HG02884 (cell line): Measurements from ENCODE around the gene GLRA1.
"Not testable (repeated sequence)": the region's sequence is repeated elsewhere in the genome, so short reads cannot be mapped to it uniquely, and the experiment has no call there.

Experiments
- ATAC-seq: cut with Tn5 transposase; IDR thresholded peaks from one replicate; pipeline ENCODE4 v1.9.1; 2021; ENCODE audit warnings: mild to moderate bottlenecking, moderate library complexity; ENCODE audit not compliant: unreplicated experiment

Gene GLRA1

GRCh38 chr5:151886546-151887275, 37.9 kb downstream of the GLRA1 start:
- no peak for ATAC-seq

- ATAC-seq, result no peak
These were observed 39.3 kb downstream of the GLRA1 start for GRCh38 chr5:151885138-151885908.

- no peak for ATAC-seq
These were observed 42.9 kb downstream of the GLRA1 start for GRCh38 chr5:151881621-151882225.

GRCh38 chr5:151880324-151880723, 44.3 kb downstream of the GLRA1 start:
- no peak for ATAC-seq

GRCh38 chr5:151873701-151874100, 51.0 kb downstream of the GLRA1 start:
- ATAC-seq, result no peak

GRCh38 chr5:151872701-151873100, 52.0 kb downstream of the GLRA1 start:
- ATAC-seq, result no peak

GRCh38 chr5:151870820-151871219, 53.8 kb downstream of the GLRA1 start:
- no peak for ATAC-seq

- ATAC-seq, result no peak
These were observed 54.4 kb downstream of the GLRA1 start for GRCh38 chr5:151870271-151870670.

- no peak for ATAC-seq
These were observed 54.8 kb downstream of the GLRA1 start for GRCh38 chr5:151869843-151870242.

GRCh38 chr5:151868451-151868850, 56.2 kb downstream of the GLRA1 start:
- ATAC-seq, result no peak

GRCh38 chr5:151864061-151864748, 60.4 kb downstream of the GLRA1 start:
- ATAC-seq, result no peak

GRCh38 chr5:151863566-151863965, 61.1 kb downstream of the GLRA1 start:
- ATAC-seq, result no peak

GRCh38 chr5:151862811-151863472, 61.7 kb downstream of the GLRA1 start:
- peak; percentile 77 for ATAC-seq

GRCh38 chr5:151860867-151861266, 63.8 kb downstream of the GLRA1 start:
- ATAC-seq, result not testable (repeated sequence)

- ATAC-seq, result no peak
These were observed 67.8 kb downstream of the GLRA1 start for GRCh38 chr5:151856861-151857260.

- no peak for ATAC-seq
These were observed 69.0 kb downstream of the GLRA1 start for GRCh38 chr5:151855701-151856100.

- no peak for ATAC-seq
These were observed 76.8 kb downstream of the GLRA1 start for GRCh38 chr5:151847871-151848270.

- no peak for ATAC-seq
These were observed 77.9 kb downstream of the GLRA1 start for GRCh38 chr5:151846765-151847164.

- ATAC-seq, result not testable (repeated sequence)
These were observed 91.8 kb downstream of the GLRA1 start for GRCh38 chr5:151832843-151833242.

- no peak for ATAC-seq
These were observed 95.3 kb downstream of the GLRA1 start for GRCh38 chr5:151829370-151829769.

GRCh38 chr5:151825445-151825844, 99.2 kb downstream of the GLRA1 start:
- ATAC-seq, result peak; percentile 63
